HG03469 (cell line): ENCODE measurements around the gene ARHGAP10.

Experiments
- ATAC-seq: cut with Tn5 transposase; IDR thresholded peaks from one replicate; pipeline ENCODE4 v1.9.1; 2021; ENCODE audit warnings: mild to moderate bottlenecking, moderate library complexity, moderate number of reproducible peaks; ENCODE audit not compliant: unreplicated experiment

ARHGAP10 gene

DNA sequence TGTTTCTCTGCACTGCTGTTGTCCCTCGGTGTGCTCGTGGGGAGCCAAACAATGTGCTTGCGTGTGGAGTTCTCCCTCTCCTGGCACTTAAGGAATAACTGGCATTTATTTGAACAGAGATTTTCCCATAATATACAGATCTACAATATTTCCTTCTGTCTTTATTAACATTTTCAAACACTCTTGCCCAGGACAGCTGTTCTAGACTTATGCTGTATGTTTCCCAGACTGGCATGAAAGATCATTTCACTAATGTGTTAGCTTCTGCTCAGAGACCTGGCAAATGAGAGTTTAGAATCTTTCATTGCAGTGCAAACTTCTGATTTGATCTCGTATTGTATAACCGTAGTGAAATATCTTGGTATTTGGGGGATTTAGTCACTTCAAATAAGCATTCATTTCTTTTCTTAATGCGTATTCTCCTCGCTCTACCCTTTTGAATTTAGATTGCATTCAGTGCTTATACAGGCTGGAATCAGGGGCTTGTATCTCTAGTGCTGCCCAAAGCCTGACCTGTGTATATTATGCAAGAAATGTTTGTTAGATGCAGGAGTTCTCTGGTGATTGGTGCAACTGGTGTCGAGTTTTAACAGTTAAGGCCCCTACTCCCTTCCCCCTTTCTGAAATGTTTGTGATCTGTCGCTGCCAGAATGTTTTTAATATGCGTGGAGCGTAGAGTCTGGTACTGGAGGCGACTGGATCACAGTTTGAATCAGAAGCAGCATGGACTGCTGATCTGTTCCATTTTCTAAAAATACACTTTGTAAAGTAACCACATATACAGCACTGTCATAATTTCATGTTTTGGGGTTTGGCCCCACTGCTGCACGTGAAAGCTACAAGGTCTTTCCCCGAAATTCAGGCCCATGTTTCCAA, 326.3 kb downstream of the ARHGAP10 start:
- no peak for ATAC-seq

DNA sequence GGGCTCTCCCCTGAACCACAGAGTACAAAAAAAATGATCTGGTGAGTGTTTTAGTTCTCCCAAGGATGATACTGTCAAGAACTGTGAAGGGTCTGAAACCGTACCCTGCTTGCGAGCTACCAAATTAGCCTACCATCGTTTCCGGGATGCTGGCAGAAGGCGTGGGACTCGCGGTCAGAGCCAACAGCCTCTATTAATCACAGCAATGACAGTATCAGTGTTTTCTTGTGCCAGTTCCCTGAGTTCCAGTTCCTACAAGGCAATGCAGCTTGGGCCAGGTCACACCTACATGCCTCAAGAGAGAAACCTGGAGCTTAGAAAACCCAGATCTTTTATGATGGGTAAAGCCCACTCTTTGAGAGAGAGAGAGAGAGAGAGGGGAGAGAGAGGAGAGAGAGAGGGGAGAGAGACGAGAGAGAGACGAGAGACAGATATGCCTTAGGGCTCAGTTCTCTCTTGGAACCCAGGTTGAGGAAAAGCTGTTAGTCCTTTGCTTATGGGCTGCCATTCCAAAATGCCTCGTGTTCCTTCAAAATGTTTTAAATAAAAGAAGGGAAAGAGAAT, 327.8 kb downstream of the ARHGAP10 start:
- ATAC-seq: no peak

DNA sequence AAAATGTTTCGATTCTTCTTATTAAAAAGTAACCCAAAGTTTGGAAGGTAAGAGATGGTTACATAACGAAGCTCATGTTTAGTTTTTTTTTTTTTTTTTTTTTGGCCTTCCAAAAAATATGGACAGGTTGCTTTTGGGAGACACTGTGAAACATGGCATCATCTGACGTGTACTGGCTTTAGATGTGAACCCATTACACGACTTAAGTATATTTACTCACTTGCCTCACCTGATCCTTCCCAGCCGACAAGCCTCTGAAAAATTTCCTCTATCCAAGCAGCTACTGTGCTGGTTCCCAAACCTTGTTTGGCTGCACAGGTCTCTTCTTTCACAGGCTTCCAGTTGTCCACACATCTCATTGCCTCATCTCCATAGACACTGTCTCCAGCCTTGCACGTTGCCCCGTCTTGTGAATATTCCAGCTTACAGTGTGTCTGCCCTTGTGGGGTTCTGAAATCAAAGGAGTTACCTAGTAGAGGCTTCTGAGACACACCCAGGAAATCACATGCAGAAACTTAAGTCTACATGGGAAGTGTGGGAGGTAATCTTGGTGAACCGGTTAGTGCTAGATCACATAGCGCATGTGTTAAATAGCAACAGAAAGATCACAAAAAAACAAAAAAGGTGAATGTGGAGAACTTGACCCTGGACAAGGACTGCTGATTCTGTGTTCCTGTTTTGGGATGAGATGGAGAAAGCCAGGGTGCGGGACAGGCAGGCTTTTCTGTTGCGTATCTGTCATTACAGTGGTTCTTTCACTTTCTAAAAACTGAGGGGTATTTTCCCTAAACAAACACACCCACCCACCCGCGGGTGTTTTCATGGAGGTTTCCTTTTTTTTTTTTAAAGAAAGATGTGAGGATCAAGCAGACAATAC, 328.6 kb downstream of the ARHGAP10 start:
- ATAC-seq: no peak

DNA sequence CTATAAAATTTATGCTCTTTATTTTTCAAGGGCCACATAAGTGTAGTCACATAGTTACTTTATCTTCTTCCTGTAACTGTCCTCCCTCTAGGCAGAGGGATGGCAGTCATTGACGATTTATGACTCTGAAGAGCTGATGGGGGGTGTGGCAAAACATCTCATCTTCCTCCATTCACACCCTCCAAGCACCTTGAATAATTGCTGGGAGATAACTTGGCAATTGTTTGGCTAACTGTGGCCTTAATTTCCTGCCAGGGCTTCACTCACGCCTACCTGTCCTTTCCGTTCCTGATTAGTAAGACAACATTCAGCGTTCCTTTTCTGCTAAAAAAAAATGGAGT, 329.2 kb downstream of the ARHGAP10 start:
- ATAC-seq: no peak

DNA sequence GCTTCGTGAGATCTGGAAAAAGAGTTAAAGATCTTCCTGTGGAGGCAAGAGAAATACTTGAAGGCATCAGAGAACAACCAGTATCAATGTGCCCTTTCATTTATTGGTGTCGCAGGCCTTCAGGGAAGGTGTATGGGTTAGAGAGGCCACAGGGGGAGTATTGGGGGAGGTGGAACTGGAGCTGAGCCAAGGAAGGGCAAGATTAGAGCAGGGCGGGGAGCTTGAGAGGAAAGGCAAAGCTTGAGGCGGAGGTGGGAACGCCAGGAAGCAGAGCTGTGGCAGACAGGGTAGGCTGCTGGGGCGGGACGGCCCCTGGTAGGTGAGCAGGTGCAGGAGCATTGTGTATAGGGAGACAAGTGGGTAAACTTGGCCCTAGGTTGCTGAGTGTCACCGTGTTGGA, 329.9 kb downstream of the ARHGAP10 start:
- no peak for ATAC-seq

DNA sequence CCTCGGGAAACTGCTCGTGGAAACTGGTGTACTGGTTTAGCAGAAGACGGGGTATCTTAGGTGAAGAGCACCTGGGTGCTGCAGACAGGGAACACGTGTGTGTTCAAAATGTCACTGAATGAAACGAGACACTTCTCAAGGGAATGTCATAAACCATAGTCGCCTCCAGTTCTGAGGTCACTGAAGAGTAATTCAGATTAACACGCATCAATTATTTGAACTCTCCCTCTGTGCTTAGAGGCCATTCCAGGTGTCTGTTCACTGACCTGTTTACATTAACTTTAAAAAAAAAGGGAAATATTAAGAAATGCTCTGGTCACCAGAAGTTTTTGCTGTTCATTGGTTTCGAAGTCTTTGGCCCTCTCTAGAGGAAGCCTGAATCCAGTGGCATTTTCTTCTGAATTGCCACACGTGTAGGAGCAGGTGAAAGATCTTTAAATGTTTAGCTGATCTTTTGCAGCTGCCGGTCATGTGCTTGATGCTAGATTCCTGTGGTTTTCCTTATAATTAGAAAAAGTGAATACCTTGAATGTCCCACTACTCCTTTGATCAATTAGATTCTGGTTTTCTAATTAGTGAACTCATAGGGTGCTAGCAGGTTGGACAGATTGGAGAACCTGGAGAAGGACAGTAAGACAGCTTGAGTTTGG, 330.5 kb downstream of the ARHGAP10 start:
- no peak for ATAC-seq

DNA sequence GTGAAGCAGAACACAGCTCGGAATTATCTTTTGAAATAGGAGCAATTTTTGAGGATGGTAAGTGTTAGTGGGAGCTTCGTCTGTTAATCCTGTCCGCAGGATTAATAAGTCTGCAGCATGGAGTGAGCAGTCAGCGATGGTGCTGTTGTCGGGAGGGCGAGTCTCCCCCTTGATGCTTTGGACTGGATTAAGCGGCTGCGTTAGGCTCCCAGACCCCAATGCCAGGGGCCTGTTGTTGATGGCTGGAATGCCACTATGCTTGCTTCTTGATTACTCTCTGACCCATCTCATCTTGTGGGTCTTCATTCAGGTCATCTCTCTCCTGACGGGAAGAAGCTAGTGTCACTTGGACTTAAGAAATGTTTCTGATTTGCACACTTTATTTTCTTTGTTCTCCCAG, 332.6 kb downstream of the ARHGAP10 start:
- ATAC-seq: no peak

DNA sequence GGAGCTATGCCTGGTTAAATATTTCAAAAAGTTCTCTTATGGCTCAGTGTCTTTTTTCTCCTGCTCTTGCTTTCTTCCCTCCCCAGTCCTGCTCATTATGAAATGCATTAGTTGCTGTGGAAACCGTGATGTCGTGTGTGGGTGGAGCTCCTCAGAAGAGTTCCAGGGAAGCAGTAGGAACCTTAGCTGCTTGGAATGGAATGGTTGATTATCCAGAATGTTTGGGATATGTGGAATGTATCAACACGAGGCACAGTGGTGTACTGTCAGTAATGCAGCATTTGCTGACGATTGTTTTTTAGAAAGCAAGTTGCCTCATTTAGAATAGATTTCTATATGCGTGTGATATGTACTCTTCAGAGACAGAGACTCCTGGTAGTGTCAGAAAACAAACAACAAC, 333.2 kb downstream of the ARHGAP10 start:
- ATAC-seq: no peak

DNA sequence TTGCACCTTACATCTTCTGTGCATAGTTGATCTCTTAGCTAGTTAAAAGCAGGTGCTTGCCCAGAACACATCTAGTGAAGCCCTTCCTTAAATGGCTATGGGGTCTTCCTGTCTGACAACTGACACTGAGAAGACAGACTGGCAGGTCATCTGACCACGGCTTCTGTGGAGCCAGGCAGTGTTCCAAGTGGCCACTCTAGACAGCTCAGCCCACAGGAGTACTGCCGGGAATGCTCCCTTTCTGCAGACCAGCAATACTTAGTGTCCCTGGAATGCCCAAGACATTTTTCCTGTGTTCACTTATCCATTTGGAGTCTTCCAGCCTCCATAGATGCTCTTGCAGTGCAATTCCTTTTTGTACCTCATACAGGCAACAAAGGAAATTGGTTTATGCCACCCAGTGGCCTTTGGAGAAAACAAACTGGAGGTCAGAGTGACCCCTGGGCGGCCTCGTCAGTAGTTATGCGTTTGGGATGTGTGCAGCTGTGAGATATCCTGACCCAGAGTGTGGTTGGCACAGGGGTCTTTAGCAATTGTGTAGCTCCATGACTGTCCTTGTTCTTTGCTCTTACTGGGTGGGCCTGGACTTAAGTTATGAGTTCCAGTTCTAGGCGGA, 335.5 kb downstream of the ARHGAP10 start:
- no peak for ATAC-seq

DNA sequence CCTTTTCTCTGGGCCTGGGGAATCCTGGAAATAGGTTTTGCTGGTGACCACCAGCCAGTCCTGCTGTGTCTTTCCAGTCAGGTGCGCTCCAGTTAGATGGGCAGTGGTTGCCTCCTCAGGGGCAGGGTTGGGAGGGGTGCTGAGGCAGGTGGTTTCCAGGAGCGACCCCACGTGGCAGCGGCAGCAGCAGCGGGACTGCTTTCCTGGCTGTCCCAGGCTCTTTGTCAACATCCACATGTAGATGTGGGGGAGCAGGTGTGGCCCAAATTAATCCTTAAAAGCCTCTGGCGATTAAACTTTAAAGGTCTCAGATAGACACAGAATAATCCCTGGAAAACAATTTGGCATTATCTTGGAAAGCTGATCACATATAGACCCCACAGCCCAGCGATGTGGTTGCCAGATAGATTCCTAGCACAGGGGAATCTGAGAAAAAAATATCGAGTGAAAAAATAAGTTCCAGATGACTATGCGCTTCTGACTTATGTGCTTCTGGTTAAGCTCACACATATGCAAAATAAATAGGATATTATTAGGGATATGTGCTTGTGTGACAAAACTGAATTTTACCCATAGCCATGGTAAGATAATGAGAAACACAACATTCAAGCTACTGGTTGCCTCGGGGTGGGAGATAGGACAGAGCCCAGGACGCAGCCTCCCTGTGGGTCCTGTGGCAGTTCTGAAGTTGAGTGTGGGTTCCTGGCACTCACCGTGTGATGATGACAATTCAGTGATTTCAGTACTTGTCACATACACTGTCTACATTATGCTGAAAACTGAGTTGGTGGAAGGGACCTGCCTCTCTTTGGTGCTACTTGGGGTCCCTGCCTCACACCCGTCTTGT, 336.4 kb downstream of the ARHGAP10 start:
- no peak for ATAC-seq

DNA sequence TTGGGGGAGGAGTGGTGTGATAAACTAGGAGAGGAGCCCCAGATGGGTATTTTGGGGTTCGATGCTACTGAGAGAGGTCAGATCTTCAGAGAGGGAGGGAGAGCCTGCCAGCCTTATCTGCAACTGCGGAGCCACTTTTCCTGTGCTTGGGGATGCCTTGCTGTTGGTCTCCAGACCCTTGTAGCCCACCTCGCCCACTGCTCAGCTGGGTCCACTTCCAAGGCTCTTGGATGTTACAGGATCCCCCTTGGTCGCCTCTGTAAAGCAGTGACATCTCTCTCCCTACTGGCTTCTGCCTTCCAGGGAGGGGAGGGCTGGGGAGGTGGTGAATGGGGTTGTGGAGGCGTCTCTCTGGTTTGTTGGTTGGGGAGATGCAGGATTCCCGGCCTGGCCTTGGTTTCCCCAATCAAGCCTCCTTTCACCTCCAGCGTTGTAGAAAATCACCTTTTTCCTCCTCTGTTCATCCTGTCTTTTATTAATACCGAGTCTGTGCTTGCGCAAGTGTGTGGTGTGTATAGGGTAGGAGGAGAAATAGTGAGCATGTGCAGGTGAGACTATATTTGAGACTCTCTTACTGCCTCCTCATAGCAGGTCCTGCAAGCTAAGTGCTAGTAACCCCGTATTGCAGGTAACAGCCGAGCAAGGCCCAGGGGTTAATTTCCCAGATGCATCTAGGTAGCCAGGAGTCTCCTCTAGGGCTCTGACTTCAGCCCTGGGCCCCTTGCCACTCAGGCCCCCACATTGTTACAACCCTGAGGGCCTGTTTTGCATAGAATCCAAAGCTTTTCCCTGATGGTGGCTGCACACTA, 337.4 kb downstream of the ARHGAP10 start:
- ATAC-seq: no peak

DNA sequence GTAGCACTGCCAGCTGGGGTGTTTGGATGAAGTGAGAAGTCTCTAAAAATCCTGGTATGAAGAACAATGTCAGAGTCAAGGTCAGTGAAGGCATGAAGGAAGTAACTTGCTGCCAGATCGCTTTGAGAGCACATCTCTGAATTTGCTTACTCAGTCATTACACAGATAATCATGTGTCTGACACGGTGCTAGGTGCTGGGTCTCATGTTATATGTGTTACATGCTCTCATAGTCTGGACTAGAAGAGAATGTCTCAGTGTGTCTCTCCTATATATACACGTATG, 337.9 kb downstream of the ARHGAP10 start:
- ATAC-seq: no peak

DNA sequence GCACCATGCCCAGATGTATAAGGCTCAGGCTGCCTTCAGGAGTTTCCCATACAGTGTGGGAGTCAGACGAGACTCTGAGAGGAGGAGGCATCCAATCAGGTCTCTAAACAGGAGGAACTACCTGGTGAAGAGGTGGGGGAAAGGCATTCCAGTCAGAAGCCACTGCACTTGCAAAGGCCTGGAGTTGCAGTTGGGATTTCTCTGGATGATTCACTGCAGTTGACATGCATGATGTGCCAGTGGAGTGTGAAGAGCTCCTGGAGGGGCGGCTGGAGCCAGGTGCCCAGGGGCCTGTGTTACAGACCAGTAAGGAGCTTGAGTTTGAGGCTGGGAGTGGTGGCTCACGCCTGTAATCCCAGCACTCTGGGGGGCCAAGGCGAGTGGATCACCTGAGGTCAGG, 339.1 kb downstream of the ARHGAP10 start:
- no peak for ATAC-seq

DNA sequence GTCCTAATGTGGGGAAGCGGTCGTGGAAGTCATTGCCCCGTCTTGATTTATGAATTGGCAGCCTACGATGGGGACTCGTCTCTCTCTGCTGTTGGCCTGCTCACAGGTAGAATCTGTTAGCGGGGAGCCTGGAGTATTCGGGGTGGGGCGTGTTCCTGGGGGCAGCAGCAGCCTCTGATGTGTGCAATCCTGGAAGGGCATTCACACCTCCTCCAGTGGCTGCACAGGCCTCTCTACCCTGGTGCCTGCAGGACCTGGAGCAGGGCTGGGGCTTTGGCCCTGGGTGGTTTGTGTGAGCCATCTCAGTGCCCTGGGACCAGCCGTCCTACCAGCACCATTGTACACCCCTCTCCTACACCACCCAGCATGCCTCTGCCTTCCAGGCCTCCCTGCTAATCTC, 340.9 kb downstream of the ARHGAP10 start:
- no peak for ATAC-seq

DNA sequence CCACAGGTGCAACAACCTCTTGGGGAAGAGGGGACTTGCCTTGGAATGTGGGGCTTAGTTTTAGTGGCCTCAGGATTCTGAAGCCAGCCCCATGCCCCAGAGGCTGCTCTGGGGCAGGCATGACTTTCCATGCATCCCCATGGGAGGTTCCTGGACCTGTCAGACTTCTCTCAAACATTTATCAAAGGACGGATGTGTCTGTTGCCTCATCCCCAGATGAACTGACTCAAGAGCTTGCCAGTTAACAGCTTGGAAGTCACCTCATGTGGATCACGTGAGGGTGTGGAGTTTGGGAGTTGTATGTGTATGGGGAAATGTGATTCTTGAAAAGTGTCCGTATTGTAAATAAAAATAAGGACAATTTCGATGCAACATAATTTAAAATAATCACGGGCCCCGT, 341.5 kb downstream of the ARHGAP10 start:
- no peak for ATAC-seq

DNA sequence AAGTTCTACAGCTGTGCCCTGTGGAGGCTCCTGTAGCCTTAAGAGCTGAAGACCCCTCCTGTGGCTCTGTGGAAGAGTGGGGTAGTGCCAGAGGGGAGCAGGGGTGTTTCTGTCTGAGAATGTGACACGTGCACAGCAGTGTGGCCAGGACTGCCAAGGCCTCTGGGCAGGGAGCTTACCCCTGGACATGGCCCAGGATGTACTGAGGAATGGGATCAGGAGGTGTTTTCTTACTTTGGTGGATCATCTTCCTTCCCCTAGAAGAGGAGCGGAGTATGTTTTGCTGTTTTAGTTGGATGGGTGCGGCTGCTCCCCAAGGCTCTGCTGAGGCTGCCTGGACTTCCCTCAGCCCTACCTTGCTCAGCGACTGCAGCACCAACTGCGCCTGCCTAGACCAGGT, 342.6 kb downstream of the ARHGAP10 start:
- ATAC-seq: no peak

DNA sequence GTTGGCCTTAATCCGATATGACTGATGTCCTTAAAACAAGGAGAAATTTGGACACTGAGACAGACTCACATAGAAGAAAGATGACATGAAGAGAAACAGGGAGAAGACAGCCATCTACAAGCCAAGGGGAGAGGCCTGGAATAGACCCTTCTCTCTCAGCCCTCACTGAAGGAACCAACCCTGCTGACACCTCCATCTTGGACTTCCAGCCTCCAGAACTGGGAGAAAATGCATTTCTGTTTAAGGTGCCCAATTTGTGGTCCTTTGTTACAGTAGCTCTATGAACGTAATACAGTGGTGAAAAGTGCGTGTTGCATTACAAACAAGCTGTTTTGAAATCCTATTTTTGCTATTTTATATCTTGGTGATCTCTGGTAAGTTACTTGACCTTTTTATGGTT, 343.6 kb downstream of the ARHGAP10 start:
- ATAC-seq: no peak

DNA sequence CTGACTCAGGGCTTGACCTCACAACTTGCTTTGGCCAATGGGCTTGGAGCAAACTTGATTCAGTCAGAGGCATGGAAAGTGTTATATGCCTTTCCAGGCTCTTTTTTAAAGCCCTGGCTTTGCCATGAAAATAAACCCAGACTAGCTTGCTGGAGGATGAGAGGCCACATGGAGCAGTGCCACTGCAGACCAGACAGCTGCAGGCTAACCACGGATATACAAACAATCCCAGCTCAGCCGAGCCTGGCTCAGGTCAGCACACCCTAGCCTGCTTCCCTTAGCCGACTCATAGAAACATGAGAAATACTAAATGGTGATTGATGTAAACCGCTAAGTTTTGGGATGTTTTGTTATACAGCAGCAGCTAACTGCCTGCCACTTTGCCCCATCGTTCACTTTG, 345.1 kb downstream of the ARHGAP10 start:
- ATAC-seq: no peak

DNA sequence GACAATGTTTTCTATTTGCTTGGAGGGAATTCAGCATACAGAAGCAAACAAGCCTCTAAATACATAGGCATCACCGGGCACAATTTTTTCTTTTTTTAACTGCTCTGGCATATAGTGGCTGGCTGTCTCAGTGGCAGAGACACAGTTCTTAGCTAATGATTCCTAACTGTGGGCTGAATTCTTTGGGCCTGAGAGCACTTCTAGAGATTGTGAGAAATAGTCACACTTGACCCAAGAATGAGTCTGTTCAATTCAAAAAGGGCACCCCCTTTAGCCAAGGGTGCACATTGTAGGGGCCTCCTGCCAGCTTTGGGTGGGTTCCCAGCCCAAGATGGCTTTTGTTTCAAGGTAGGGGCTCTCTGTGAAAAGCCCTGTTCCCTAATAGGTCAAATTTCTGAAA, 345.7 kb downstream of the ARHGAP10 start:
- ATAC-seq: no peak
